GM12872 (cell line): ENCODE results near the gene NFATC1.

Experiments used
- CTCF ChIP-seq: IDR thresholded peaks from 3 replicates; pipeline ENCODE4 v1.5.1; 2011; ENCODE audit warnings: low read depth, mild to moderate bottlenecking, low read length, moderate library complexity; ENCODE audit not compliant: insufficient read depth

Gene NFATC1

DNA sequence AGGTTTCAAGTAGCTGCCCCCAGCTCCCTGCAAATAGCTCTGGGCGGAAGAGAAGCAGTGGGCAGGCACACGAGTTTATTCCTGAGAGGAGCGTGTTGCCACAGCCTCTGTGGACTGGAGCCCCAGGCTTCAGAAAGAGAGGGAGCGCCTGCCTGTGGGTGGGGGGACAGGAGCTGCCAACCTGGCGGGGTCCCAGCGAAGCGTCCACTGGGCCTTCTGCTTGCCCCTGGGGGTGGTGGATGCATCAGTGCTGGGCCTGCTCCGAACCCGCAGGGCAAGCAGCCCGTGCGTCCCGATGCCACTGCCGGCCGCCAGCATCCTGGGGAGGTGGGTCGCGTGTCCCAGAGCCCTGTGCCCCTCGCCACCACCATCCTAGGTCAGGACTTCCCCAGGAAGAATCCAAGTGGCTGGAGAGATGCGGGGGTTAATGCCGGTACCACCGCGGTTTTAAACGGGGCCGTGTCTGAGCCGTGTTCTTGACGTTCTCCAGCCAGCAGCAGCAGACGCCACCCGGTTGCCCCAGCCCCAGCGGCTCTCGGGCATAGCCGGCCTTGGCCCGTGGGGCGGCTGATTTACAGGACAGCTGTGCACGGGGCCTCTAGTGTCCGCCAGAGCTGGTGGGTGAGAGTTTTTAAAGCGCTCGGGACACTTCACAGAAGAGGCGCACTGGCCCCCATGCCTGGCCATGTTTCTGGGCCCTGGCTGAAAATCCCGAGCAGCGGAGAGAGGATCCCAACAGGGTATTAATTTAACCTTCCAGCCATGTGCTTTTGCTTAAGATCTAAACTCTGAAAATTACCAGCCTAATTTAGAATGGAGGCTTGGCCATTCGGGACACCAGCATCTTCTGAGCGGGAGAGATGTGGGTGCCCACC is 84.7 kb downstream of the NFATC1 start:
- TF ChIP-seq CTCF: no peak

- no peak for TF ChIP-seq CTCF
These were observed 85.5 kb downstream of the NFATC1 start for GRCh38 chr18:79481046-79481790.

- no peak for TF ChIP-seq CTCF
These were observed 88.3 kb downstream of the NFATC1 start for GRCh38 chr18:79483971-79484491.

GRCh38 chr18:79484661-79485621 is 89.2 kb downstream of the NFATC1 start:
- no peak for TF ChIP-seq CTCF

DNA sequence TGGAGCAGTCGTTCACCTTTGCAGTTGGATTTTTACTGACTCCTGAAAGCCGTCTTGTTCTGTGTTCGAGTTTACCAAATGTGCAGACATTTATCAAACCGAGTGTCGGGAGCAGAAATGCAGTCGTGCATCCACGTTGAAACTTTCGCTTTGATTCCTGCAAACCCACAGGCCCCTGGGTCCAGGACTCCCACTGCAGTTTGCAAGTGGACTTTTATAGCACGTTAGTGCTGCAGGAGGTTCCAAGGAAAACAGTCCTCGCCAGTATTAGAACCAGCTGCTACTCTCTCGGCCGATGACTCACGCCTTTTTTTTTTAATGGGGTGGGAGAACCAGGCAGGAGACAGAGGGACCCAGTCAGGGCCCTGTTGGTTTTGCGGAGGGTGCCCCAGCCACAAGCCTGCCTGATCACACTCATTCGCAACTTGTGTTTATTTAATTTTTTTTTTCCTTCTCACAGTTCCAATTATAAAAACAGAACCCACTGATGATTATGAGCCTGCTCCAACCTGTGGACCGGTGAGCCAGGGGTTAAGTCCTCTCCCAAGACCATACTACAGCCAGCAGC is 90.1 kb downstream of the NFATC1 start:
- no peak for TF ChIP-seq CTCF

- TF ChIP-seq CTCF: no peak
These were observed 90.8 kb downstream of the NFATC1 start for GRCh38 chr18:79486356-79487182.
